ENCODE data around the gene GREB1L.
A peak's percentile ranks its signal among the peaks of the same experiment; 100 is the strongest.

Gene GREB1L

GRCh38 chr18:21386523-21387240 lies 144.7 kb downstream of the GREB1L start:
- DNase-seq, result no peak

- DNase-seq, result no peak
These were observed 145.9 kb downstream of the GREB1L start for GRCh38 chr18:21387886-21388285.

- DNase-seq, result no peak
These were observed 147.3 kb downstream of the GREB1L start for GRCh38 chr18:21389283-21389682.

- no peak for DNase-seq
These were observed 147.9 kb downstream of the GREB1L start for GRCh38 chr18:21389903-21390302.

GRCh38 chr18:21391074-21391673 lies 149.1 kb downstream of the GREB1L start:
- no peak for DNase-seq

GRCh38 chr18:21393986-21394385 lies 152.0 kb downstream of the GREB1L start:
- DNase-seq, result no peak

GRCh38 chr18:21398121-21398520 lies 156.1 kb downstream of the GREB1L start:
- no peak for DNase-seq

- DNase-seq, result no peak
These were observed 160.2 kb downstream of the GREB1L start for GRCh38 chr18:21402272-21402671.

- no peak for DNase-seq
These were observed 162.4 kb downstream of the GREB1L start for GRCh38 chr18:21404426-21404825.

- no peak for DNase-seq
These were observed 164.1 kb downstream of the GREB1L start for GRCh38 chr18:21406116-21406515.

- no peak for DNase-seq
These were observed 166.6 kb downstream of the GREB1L start for GRCh38 chr18:21408681-21409080.

- DNase-seq, result no peak
These were observed 191.4 kb downstream of the GREB1L start for GRCh38 chr18:21433436-21433835.

GRCh38 chr18:21439431-21439846 lies 197.4 kb downstream of the GREB1L start:
- no peak for DNase-seq

- DNase-seq, result no peak
These were observed 199.6 kb downstream of the GREB1L start for GRCh38 chr18:21441670-21442069.

GRCh38 chr18:21443776-21444464 lies 201.9 kb downstream of the GREB1L start:
- no peak for DNase-seq

- DNase-seq, result peak; percentile 1
These were observed 202.6 kb downstream of the GREB1L start for GRCh38 chr18:21444465-21445212.

GRCh38 chr18:21448299-21448698 lies 206.3 kb downstream of the GREB1L start:
- no peak for DNase-seq

GRCh38 chr18:21449367-21450290 lies 207.6 kb downstream of the GREB1L start:
- DNase-seq, result no peak

GRCh38 chr18:21450503-21450902 lies 208.5 kb downstream of the GREB1L start:
- DNase-seq, result no peak

- DNase-seq, result no peak
These were observed 208.9 kb downstream of the GREB1L start for GRCh38 chr18:21450913-21451312.

GRCh38 chr18:21451851-21452250 lies 209.8 kb downstream of the GREB1L start:
- no peak for DNase-seq

GRCh38 chr18:21452276-21452780 lies 210.3 kb downstream of the GREB1L start:
- DNase-seq, result no peak
